Caco-2 (cell line): ENCODE data around the gene C12orf60. TPM values are rescaled to one million over a fixed set of nuclear protein-coding genes. Genes with fewer than 3 reads are reported as not detected.

Experiments used
- BruUV-seq: library from RNA; stranded (reverse); fragments of 400-500 nt; replicated peaks from 2 replicates; lab custom pipeline; 2021; lab: Mats Ljungman, UMichigan
- CTCF ChIA-PET: fragments of 300-600 bp; sonication (Branson Sonifier 250); formaldehyde crosslinking; loops from one replicate; lab custom pipeline; 2022; ENCODE audit warnings: antibody characterized with exemption; lab: Charles Lee
- POLR2A ChIA-PET: fragments of 300-600 bp; sonication (Branson Sonifier 250); formaldehyde crosslinking; loops from one replicate; lab custom pipeline; 2022; ENCODE audit warnings: antibody characterized with exemption; lab: Charles Lee
- DNase-seq, 2 experiments: peaks; one replicate each; pipeline versions ENCODE4 v3.0.0 to v3.0.0-alpha.2; 2020 to 2022
- H3K27me3 ChIP-seq: replicated peaks from 2 replicates; pipeline ENCODE4 v1.6.0; 2011; ENCODE audit warnings: low read length; ENCODE audit not compliant: control insufficient read depth, insufficient read depth
- H3K36me3 ChIP-seq: 2 replicates; pipeline ENCODE4 v1.5.1; 2011; ENCODE audit warnings: low read length; ENCODE audit not compliant: control insufficient read depth, insufficient read depth
- H3K4me1 ChIP-seq: fragments of 250-450 bp; sonication (Bioruptor Pico); 2 replicates; pipeline ENCODE4 v1.5.1; 2020; ENCODE audit warnings: mild to moderate bottlenecking
- H3K4me3 ChIP-seq: 2 replicates; pipeline ENCODE4 v1.5.1; 2011; ENCODE audit warnings: low read depth, mild to moderate bottlenecking, control low read depth, low read length
- H3K9me3 ChIP-seq: fragments of 250-450 bp; sonication (Bioruptor Pico); 2 replicates; pipeline ENCODE4 v1.5.1; 2020; ENCODE audit warnings: mild to moderate bottlenecking, moderate library complexity
- H3K27ac Mint-ChIP-seq: one replicate; pipeline ENCODE4 v1.8.0; 2022; ENCODE audit warnings: mixed read lengths; ENCODE audit not compliant: unreplicated experiment
- H3K27me3 Mint-ChIP-seq: one replicate; pipeline ENCODE4 v1.8.0; 2022; ENCODE audit warnings: mixed read lengths; ENCODE audit not compliant: insufficient read depth, unreplicated experiment
- H3K36me3 Mint-ChIP-seq: one replicate; pipeline ENCODE4 v1.8.0; 2022; ENCODE audit warnings: mild to moderate bottlenecking, mixed read lengths; ENCODE audit not compliant: insufficient read depth, unreplicated experiment
- H3K4me1 Mint-ChIP-seq: one replicate; pipeline ENCODE4 v1.8.0; 2022; ENCODE audit warnings: low read depth, mixed read lengths; ENCODE audit not compliant: unreplicated experiment
- H3K4me3 Mint-ChIP-seq: one replicate; pipeline ENCODE4 v1.8.0; 2022; ENCODE audit warnings: mild to moderate bottlenecking, moderate library complexity, mixed read lengths; ENCODE audit not compliant: unreplicated experiment
- H3K9me3 Mint-ChIP-seq: one replicate; pipeline ENCODE4 v1.8.0; 2022; ENCODE audit warnings: mixed read lengths; ENCODE audit not compliant: unreplicated experiment
- intact Hi-C: fragments of 100-400 bp; cut with micrococcal nuclease; formaldehyde crosslinking; loops from one replicate; pipeline ENCODE4 v1.10.0; 2022; ENCODE audit not compliant: unreplicated experiment
- total RNA-seq: library from RNA; stranded (reverse); gene quantifications from 2 replicates; pipeline ENCODE4 v1.2.3, GENCODE V29; 2022
- TF ChIP-seq, protein P1 (sequence below), 2 experiments: fragments of 200-600 bp in 1 of 2; IDR thresholded peaks; 1 replicate in 1 of 2; 2 replicates in 1 of 2; pipeline versions ENCODE4 v1.5.1 to v1.8.0; 2011 to 2022; ENCODE audit warnings: antibody characterized with exemption in 1 of 2, control low read depth in 1 of 2, inconsistent platforms in 1 of 2, low read depth in 1 of 2, low read length in 1 of 2, mild to moderate bottlenecking in 1 of 2, moderate library complexity in 1 of 2; ENCODE audit not compliant: insufficient read depth in 1 of 2, severe bottlenecking in 1 of 2, unreplicated experiment in 1 of 2

C12orf60 gene
- total RNA-seq, 1 experiment from 2014 or later = 2.8 TPM

DNA sequence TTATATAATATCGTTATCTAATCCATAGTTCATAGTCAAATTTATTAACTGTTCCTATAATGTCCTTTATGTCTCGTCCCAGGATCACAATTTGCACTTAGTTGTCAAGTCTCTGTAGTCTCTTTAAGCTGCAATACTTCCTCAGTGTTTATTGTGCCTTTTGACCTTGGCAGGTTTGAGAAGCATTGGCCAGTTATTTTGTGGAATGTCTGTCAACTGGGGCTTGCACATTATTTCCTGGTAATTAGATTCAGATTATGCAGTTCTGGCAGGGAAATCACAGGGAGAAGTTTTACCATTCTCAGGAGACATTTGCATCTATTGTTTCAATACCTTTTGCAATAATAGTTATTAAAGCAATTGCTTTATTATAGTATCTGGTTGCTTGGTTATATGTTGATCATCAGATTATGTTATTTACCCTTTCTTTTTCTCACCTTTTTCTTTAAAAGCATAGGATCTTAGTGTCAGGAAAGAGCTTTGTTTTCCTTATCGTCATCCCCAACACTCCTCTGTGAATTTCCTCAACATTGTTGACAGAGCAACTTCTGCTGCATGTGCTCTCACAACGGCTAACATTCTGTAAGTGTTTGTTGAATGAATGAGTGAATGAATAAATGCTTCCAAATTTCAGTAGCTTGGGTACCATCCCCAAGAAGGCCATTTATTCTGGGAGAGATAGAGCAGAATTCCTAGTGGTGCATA is 43.6 kb downstream of the C12orf60 start:
- Histone ChIP-seq H3K4me1 (peaks cover 17% of the 10 kb centered on the region), H3K27me3 (no peaks in the 10 kb centered on the region), H3K36me3 (no peaks in the 10 kb centered on the region), H3K4me3 (no peak overlapping the region), H3K9me3 (no peaks in the 10 kb centered on the region)
- TF ChIP-seq, protein P1, sequence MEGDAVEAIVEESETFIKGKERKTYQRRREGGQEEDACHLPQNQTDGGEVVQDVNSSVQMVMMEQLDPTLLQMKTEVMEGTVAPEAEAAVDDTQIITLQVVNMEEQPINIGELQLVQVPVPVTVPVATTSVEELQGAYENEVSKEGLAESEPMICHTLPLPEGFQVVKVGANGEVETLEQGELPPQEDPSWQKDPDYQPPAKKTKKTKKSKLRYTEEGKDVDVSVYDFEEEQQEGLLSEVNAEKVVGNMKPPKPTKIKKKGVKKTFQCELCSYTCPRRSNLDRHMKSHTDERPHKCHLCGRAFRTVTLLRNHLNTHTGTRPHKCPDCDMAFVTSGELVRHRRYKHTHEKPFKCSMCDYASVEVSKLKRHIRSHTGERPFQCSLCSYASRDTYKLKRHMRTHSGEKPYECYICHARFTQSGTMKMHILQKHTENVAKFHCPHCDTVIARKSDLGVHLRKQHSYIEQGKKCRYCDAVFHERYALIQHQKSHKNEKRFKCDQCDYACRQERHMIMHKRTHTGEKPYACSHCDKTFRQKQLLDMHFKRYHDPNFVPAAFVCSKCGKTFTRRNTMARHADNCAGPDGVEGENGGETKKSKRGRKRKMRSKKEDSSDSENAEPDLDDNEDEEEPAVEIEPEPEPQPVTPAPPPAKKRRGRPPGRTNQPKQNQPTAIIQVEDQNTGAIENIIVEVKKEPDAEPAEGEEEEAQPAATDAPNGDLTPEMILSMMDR (IDR thresholded peaks at IDR 0.05; ENCODE audit: insufficient read depth in 1 of 2, low read depth in 1 of 2, low read length in 1 of 2, severe bottlenecking in 1 of 2, unreplicated experiment in 1 of 2) = no peak
- Mint-ChIP-seq H3K4me3 (no peak overlapping the region), H3K9me3 (no peaks in the 10 kb centered on the region), H3K4me1 (peaks cover 13% of the 10 kb centered on the region), H3K36me3 (no peaks in the 10 kb centered on the region), H3K27me3 (peaks cover 2% of the 10 kb centered on the region), H3K27ac (no peak overlapping the region)
- CTCF ChIA-PET = interaction anchor here (1.2 kb wide), 1 partner anchor 149 kb away, joined by 5 read pairs; no protein-coding TSS in a partner anchor
- BruUV-seq = no TSS peak
- intact Hi-C loops = loop anchor here (5.0 kb wide), 1 partner anchor 375 kb away; the partner anchor contains the start of gene RERG
- POLR2A ChIA-PET = no interaction called here
- no peak for DNase-seq

DNA sequence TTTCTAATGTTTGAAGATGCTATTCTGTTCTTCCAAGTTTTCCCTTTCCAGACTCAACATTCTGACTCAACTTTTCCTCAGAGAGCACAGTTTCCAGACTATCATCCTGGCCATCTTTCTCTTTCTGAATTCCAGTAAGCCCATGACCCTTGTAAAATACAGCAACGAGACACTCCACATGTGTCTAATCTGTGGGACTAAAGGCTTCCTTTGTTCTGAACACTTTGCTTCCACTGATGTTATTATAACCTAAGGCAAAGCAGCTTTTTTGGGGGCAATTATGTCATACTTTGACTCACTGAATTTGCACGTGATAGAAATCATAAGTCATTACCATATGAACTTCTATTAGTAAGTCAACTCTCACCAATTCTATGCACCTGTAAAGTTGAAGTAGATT is 46.2 kb downstream of the C12orf60 start:
- CTCF ChIA-PET = no interaction called here
- intact Hi-C loops = loop anchor here (5.0 kb wide), 1 partner anchor 373 kb away; the partner anchor contains the start of gene RERG
- no peak overlapping the region for H3K4me3 ChIP-seq
- no TSS peak for BruUV-seq
- no peaks in the 10 kb centered on the region for H3K9me3 Mint-ChIP-seq
- TF ChIP-seq, protein P1 (IDR thresholded peaks at IDR 0.05; ENCODE audit: insufficient read depth in 1 of 2, low read depth in 1 of 2, low read length in 1 of 2, severe bottlenecking in 1 of 2, unreplicated experiment in 1 of 2) = no peak
- DNase-seq = no peak
- peaks cover 4% of the 10 kb centered on the region for H3K27me3 Mint-ChIP-seq
- no peaks in the 10 kb centered on the region for H3K27me3 ChIP-seq
- H3K36me3 ChIP-seq = no peaks in the 10 kb centered on the region
- H3K4me1 ChIP-seq = no peaks in the 10 kb centered on the region
- no peak overlapping the region for H3K27ac Mint-ChIP-seq
- POLR2A ChIA-PET = no interaction called here
- no peaks in the 10 kb centered on the region for H3K36me3 Mint-ChIP-seq
- no peaks in the 10 kb centered on the region for H3K9me3 ChIP-seq
- no peaks in the 10 kb centered on the region for H3K4me1 Mint-ChIP-seq
- no peak overlapping the region for H3K4me3 Mint-ChIP-seq

DNA sequence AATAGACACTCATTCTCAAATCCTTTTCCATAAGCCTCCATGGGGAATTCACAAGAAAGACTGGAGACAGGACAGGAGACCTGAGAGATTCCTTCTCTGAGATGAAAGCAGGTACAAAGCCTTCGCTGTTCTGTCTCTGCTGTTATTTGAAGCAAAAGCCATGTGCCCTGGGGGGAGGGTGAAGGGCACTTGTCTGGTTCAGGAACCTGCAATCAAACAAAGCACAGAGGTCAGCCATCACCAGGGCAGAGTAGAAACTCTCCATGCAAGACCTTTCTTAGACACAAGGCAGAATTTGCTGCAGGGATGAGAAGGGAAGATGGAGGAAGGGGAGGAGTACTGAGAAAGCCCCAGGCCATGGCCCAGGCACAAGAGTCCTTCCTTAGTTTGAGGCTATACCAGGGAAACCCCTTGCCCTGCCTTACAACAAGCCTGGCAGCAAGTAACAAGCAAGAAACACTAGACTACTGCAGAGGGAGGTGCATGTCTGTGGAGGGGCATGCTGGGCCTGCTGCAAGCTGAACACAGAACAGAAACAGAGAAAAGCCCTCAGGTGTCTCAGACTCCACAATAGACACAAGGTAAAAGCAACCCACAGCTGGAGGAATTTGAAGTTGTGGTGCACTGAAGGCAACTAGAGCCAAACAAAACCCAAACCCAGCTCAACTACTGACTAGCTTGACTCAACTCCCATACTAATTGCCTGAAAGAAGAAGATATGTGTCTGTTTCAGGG is 47.6 kb downstream of the C12orf60 start:
- H3K27me3 Mint-ChIP-seq = peaks cover 7% of the 10 kb centered on the region

More for the DNA sequence above, 47.6 kb downstream of the C12orf60 start:
- CTCF ChIA-PET = no interaction called here
- TF ChIP-seq, protein P1 (IDR thresholded peaks at IDR 0.05; ENCODE audit: insufficient read depth in 1 of 2, low read depth in 1 of 2, low read length in 1 of 2, severe bottlenecking in 1 of 2, unreplicated experiment in 1 of 2) = no peak
- Histone ChIP-seq H3K36me3 (no peaks in the 10 kb centered on the region), H3K4me3 (no peak overlapping the region), H3K9me3 (no peaks in the 10 kb centered on the region), H3K27me3 (no peaks in the 10 kb centered on the region), H3K4me1 (no peaks in the 10 kb centered on the region)
- no peaks in the 10 kb centered on the region for H3K9me3 Mint-ChIP-seq
- H3K4me1 Mint-ChIP-seq = no peaks in the 10 kb centered on the region
- intact Hi-C loops = no loop called here
- no peak for DNase-seq
- no peak overlapping the region for H3K27ac Mint-ChIP-seq
- no peak overlapping the region for H3K4me3 Mint-ChIP-seq
- no TSS peak for BruUV-seq
- no peaks in the 10 kb centered on the region for H3K36me3 Mint-ChIP-seq
- POLR2A ChIA-PET = interaction anchor here (0.6 kb wide), 1 partner anchor 132 kb away, joined by 3 read pairs; no protein-coding TSS in a partner anchor
